HEK293T (cell line): ENCODE results near the gene KMT2A.

Experiments
- ARNT ChIP-seq: fragments of 450-650 bp; IDR thresholded peaks from 2 replicates; pipeline ENCODE4 v1.6.1; 2017; ENCODE audit warnings: mild to moderate bottlenecking
- BHLHE40 ChIP-seq: fragments of 450-650 bp; IDR thresholded peaks from 2 replicates; pipeline ENCODE4 v1.6.1; 2016; ENCODE audit warnings: mild to moderate bottlenecking, moderate library complexity, borderline replicate concordance
- ELF4 ChIP-seq: fragments of 450-650 bp; IDR thresholded peaks from 2 replicates; pipeline ENCODE4 v1.6.1; 2017; ENCODE audit warnings: antibody characterized with exemption
- FOXK2 ChIP-seq: fragments of 450-650 bp; IDR thresholded peaks from 2 replicates; pipeline ENCODE4 v1.6.1; 2016; ENCODE audit warnings: mild to moderate bottlenecking
- FOXM1 ChIP-seq: fragments of 450-650 bp; IDR thresholded peaks from 2 replicates; pipeline ENCODE4 v1.6.1; 2017; ENCODE audit warnings: mild to moderate bottlenecking, borderline replicate concordance
- HDGF ChIP-seq: fragments of 450-650 bp; IDR thresholded peaks from 2 replicates; pipeline ENCODE4 v1.6.1; 2017; ENCODE audit warnings: antibody characterized with exemption, borderline replicate concordance
- LEF1 ChIP-seq: fragments of 450-650 bp; IDR thresholded peaks from 2 replicates; pipeline ENCODE4 v1.6.1; 2017; ENCODE audit warnings: mild to moderate bottlenecking, borderline replicate concordance
- SP1 ChIP-seq: fragments of 450-650 bp; IDR thresholded peaks from 2 replicates; pipeline ENCODE4 v1.6.1; 2017
- SUZ12 ChIP-seq: fragments of 450-650 bp; IDR thresholded peaks from 2 replicates; pipeline ENCODE4 v1.6.1; 2016; ENCODE audit warnings: mild to moderate bottlenecking
- ZNF384 ChIP-seq: fragments of 450-650 bp; IDR thresholded peaks from 2 replicates; pipeline ENCODE4 v1.6.1; 2016
- TF ChIP-seq, protein P1 (sequence below): fragments of 450-650 bp; IDR thresholded peaks from 2 replicates; pipeline ENCODE4 v1.6.1; 2016

DNA sequence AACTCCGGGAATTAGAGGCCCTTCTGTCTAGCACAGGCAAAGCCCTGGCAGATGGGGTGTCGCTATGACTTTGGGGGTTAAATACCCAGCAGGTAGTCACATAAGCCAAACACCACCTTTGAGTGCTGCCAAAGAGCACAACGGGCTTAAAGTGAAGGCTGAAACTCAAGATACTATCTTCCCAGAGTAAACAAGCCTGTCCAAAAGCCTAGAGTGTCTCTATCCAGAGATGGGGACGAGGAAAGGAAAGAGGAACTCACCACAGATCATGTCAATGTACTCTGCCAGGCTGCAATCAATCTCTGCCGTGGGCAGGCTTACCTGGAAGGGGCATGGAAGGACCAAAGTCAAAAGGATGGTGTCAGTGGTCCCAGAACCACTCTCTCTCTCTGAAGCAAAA lies 109.2 kb downstream of the KMT2A start:
- TF ChIP-seq ARNT (no peak), SUZ12 (no peak), HDGF (no peak), FOXK2 (no peak), FOXM1 (no peak), BHLHE40 (no peak), SP1 (no peak), ZNF384 (no peak), ELF4 (no peak), LEF1 (no peak)
- TF ChIP-seq, protein P1, sequence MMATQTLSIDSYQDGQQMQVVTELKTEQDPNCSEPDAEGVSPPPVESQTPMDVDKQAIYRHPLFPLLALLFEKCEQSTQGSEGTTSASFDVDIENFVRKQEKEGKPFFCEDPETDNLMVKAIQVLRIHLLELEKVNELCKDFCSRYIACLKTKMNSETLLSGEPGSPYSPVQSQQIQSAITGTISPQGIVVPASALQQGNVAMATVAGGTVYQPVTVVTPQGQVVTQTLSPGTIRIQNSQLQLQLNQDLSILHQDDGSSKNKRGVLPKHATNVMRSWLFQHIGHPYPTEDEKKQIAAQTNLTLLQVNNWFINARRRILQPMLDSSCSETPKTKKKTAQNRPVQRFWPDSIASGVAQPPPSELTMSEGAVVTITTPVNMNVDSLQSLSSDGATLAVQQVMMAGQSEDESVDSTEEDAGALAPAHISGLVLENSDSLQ = no peak
